Renal cortical epithelial cell (primary cell): ENCODE results near the gene FAM222A. TPM values are rescaled to one million over a fixed set of nuclear protein-coding genes. Genes with fewer than 3 reads are reported as not detected.
A peak's percentile ranks its signal among the peaks of the same experiment; 100 is the strongest.

Source experiments
- DNase-seq: peaks from one replicate; pipeline ENCODE4 v3.0.0-alpha.2; 2011; ENCODE audit warnings: low read depth
- total RNA-seq: library from RNA; depleted of rRNA; stranded (reverse); fragments of >200 nt; gene quantifications from 2 replicates; pipeline ENCODE4 v1.2.3, GENCODE V29; 2014

Gene FAM222A
- total RNA-seq, 1 donor from 2014 or later, result 3.1 TPM

GRCh38 chr12:109797905-109798669 is 84.5 kb downstream of the FAM222A start:
- DNase-seq, result no peak

DNA sequence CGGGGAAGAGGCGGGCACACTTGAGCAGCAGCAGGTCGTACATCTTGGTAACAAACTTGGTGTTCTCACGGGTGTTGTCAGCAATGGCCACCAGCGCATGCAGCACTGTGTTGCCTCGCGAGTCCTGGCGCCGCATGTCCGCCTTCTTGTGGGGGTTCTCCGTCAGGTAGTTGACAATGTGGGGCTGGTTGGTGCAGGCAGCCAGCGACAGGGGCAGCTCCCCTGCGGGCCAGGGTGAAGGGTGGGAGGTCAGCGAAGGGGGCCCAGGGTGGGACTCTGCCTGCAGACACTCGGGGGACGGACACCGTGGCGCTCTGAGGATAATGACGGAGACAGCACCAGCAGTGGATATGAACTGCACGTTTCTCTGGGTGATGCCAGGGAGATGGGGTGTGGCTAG is 85.1 kb downstream of the FAM222A start:
- no peak for DNase-seq

DNA sequence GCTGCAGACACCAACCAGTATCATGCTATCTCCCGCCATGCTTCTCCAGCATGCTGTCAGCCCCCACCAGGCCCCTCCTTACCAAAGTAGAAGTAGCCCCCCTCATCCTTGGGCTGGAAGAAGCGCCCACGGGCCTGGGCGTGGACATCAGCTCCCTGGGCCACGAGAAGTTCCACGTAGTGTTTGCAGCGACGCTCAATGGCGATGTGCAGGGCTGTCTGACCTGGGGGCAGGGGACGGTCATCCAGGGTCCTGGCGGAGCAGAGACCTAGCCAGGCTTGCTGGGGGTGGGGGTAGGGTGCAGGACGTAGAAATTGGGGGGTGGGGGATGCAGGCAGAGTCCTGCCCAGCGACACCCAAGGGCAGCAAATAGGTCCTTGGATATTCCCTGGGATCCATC is 86.9 kb downstream of the FAM222A start:
- DNase-seq, result no peak

DNA sequence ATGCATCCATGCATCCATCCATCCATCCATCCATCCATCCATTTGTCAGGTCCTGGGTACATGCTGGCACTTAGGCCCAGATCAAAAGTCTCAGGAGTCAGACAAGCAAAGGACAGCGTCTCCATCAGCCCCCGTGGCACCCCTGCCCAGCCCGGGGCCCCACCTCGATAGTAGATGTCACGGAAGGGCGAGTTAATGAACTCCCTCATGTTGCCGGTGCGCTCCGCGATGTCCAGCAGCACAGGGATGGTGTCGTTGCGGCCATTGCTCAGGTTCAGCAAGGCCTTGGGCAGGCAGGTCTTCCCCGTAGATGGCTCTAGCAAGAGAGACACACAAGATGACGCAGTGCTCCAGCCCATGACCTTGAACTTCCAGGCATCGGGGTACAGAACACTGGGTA is 89.2 kb downstream of the FAM222A start:
- DNase-seq, result no peak

DNA sequence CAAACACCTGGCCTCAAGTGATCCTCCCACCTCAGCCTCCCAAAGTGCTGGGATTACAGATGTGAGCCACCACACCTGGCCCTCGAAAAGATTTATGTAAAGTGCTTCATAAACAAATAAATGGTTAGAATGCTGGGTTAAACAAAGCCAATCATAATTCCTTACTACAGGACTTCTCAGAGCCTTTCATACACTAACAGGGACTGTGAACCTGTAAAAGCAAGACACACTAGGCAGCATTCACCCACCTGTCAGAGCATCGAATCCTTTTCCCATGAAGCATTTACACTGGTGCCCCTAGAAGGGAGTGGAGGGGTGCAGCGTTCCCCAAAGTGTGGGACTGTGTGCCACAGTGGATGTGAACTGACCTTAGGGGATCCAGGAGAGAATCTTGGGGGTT is 90.1 kb downstream of the FAM222A start:
- DNase-seq, result no peak

DNA sequence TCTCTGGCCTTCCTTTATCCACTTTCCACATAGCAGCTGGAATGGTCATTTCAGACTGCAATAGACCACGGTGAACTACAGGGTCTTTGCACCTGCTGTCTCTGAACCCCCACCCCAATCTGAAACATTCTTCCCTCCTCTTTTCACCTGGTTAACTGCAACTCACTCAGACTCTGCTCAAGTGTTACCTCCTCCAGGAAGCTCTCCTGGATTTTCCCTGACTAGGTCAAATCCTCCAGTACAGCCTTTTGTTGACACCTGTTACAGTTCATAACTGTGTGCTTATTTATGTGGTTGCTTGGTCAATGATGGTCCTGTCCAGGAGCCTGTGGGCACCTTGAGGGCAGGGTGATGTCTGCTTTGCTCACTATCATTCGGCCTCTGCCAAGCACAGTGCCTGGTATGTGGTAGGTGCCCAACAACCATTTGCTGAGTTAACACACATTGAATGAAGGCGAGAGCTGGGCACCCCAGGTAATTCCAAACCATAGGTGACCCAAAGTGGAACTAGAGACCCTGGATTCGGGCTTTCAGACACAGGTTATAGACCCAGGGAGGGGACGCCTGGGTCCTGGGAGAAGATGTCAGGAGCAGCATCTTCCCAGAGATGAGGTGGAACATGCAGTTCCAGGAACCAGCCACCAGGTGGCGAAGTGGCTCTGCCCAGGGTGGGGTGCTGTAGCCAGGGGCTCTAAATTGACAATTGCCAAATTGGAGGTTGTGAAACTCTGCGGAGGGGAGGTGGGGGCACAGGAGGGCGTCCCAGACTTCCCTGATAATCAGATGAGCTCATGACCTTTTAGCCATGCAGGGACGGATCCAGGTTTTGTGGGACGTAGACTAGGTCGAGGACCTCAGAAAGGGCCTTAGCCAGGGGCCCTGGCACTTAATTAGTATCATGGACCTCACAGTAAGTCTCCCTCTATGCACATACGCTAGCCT is 91.5 kb downstream of the FAM222A start:
- DNase-seq, result no peak

- DNase-seq, result no peak
Observed at GRCh38 chr12:109807954-109808643, 94.5 kb downstream of the FAM222A start.

- no peak for DNase-seq
Observed at GRCh38 chr12:109808876-109809646, 95.4 kb downstream of the FAM222A start.

DNA sequence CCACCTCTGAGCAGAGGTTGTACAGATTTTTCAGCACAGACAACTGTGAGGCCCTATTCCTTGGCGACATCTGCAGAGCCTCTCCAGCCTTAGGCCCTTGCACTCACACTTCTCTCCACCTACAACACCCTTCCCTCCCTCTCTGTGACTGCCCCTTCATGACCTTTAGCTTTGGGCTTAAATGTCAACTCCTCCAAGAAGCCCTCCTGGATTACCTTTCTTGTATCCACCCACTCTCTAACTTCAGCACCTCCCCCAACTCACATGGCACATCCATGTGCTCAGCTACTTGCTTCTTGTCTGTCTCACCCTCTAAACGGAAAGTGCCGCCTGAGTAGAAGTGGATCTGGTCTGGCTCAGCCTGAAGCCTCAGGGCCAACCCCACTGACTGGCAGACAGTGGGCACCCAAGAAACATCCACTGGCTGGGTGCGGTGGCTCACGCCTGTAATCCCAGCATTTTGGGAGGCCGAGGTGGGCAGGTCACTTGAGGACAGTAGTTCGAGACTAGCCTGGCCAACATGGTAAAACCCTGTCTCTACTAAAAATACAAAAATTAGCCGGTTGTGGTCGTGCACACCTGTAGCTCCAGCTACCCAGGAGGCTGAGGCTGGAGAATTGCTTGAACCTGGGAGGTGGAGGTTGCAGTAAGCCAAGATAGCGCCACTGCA is 97.5 kb downstream of the FAM222A start:
- no peak for DNase-seq

DNA sequence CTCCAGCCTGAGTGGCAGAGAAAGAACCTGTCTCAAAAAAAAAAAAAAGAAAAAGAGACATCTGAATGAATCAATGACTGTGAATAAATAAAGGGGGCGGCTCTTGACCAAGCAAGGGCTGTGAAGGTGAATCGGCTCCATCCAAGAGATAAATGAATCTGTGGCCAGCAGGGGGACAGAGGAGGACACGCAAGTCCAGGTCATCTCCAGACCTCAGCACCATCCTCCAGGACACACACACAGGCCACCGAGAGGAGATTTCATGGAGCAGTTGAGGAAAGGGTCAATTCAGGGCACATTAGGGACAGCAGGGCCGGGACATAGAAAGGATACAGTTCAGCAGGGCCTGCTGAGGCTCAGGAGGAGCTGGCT is 98.0 kb downstream of the FAM222A start:
- DNase-seq, result no peak

DNA sequence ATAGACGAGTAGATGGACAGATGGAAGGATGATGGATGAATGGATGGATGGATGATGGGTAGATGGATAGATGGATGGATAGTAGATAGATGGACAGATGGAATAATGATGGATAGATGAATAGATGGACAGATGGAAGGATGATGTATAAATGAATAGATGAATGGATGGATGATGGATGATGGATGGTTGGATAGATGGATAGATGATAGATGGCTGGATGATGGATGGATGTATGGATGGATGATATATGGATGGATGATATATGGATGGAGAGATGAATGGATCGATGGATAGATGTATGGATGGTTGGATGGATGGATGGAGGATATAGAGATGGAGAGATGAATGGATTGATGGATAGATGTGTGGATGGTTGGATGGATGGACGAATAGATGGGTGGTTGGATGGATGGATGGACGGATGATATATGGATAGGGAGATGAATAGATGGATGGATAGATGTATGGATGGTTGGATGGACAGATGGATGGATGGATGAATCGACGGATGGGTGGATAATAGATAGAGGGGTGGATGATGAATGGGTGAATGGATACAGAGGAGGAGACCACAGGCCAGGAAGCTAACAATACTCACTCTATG is 100.3 kb downstream of the FAM222A start:
- DNase-seq, result no peak

- DNase-seq, result no peak
Observed at GRCh38 chr12:109814600-109815150, 101.0 kb downstream of the FAM222A start.

DNA sequence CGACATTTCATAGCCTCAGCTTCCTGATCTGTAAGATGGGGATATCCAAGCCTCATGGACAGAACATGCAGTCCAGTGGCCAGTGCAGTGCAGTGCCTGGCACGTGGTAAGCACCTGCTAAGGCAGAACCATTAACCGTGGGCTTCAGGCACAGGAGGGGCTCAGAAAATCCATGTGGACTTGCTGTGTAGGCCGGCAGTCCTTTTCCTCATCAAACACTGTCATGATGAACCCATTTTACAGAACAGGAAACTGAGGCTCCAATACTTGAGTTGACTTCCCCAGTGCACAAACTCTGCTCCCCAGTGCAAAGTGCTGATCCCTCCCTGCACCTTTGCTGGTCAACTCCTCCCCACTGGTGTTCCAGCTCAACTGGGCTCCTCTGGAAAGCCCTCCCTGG is 101.6 kb downstream of the FAM222A start:
- no peak for DNase-seq

GRCh38 chr12:109815757-109816617 is 102.4 kb downstream of the FAM222A start:
- DNase-seq, result no peak

GRCh38 chr12:109816870-109817269 is 103.2 kb downstream of the FAM222A start:
- DNase-seq, result no peak

- no peak for DNase-seq
Observed at GRCh38 chr12:109817627-109818231, 104.1 kb downstream of the FAM222A start.

- DNase-seq, result no peak
Observed at GRCh38 chr12:109818253-109818652, 104.6 kb downstream of the FAM222A start.

- peak; percentile 68 for DNase-seq
Observed at GRCh38 chr12:109818905-109819500, 105.4 kb downstream of the FAM222A start.
